Glomerular endothelial cell (primary cell): Measurements from ENCODE around the gene SLC2A8. TPM values are rescaled to one million over a fixed set of nuclear protein-coding genes. Genes with fewer than 3 reads are reported as not detected.
A peak's percentile ranks its signal among the peaks of the same experiment; 100 is the strongest.

ENCODE experiments used
- DNase-seq: peaks from one replicate; pipeline ENCODE4 v3.0.0-alpha.2; 2011; ENCODE audit warnings: low read depth, low spot score; ENCODE audit errors: extremely low read depth
- total RNA-seq: library from RNA; depleted of rRNA; stranded (reverse); fragments of >200 nt; gene quantifications from 2 replicates; pipeline ENCODE4 v1.2.3, GENCODE V29; 2015

Gene SLC2A8
- total RNA-seq, 1 donor from 2014 or later = 17.9 TPM

GRCh38 chr9:127426756-127427155, 29.8 kb downstream of the SLC2A8 start:
- DNase-seq = no peak

GRCh38 chr9:127428348-127428747, 31.4 kb downstream of the SLC2A8 start:
- no peak for DNase-seq

- no peak for DNase-seq
Measured at GRCh38 chr9:127430415-127430814, 33.4 kb downstream of the SLC2A8 start.

- no peak for DNase-seq
Measured at GRCh38 chr9:127437497-127438264, 40.7 kb downstream of the SLC2A8 start.

GRCh38 chr9:127438394-127438793, 41.4 kb downstream of the SLC2A8 start:
- no peak for DNase-seq

GRCh38 chr9:127444283-127444920, 47.4 kb downstream of the SLC2A8 start:
- no peak for DNase-seq

- DNase-seq = no peak
Measured at GRCh38 chr9:127444921-127445850, 48.2 kb downstream of the SLC2A8 start.

- no peak for DNase-seq
Measured at GRCh38 chr9:127445851-127446712, 49.1 kb downstream of the SLC2A8 start.

GRCh38 chr9:127446713-127447415, 49.9 kb downstream of the SLC2A8 start:
- no peak for DNase-seq

GRCh38 chr9:127447416-127448111, 50.6 kb downstream of the SLC2A8 start:
- no peak for DNase-seq

GRCh38 chr9:127448112-127448805, 51.3 kb downstream of the SLC2A8 start:
- DNase-seq = no peak

GRCh38 chr9:127449332-127449966, 52.5 kb downstream of the SLC2A8 start:
- DNase-seq = no peak

GRCh38 chr9:127450243-127450760, 53.3 kb downstream of the SLC2A8 start:
- DNase-seq = no peak

GRCh38 chr9:127450830-127451607, 54.0 kb downstream of the SLC2A8 start, which contains the start of the genes LRSAM1 and RPL12:
Gene LRSAM1 (plus strand): TSS chr9:127451510. CDS start chr9:127454528, 3,018 bp downstream.
Gene RPL12 (minus strand): TSS chr9:127451406. CDS start chr9:127451317, 89 bp downstream.
- peak; percentile 82 for DNase-seq

- DNase-seq = no peak
Measured at GRCh38 chr9:127451608-127451857, 54.6 kb downstream of the SLC2A8 start.

GRCh38 chr9:127451858-127452656, 55.1 kb downstream of the SLC2A8 start:
- no peak for DNase-seq
